IMR-90 (cell line): ENCODE measurements around the gene POLG2.

ENCODE experiments used
- CTCF ChIP-seq: conservative IDR thresholded peaks from 2 replicates; pipeline ENCODE4 v1.5.1; 2012; ENCODE audit warnings: mild to moderate bottlenecking, low read depth, low read length, improper control_type of control experiment
- MAFK ChIP-seq: IDR thresholded peaks from 2 replicates; pipeline ENCODE4 v1.6.1; 2012; ENCODE audit warnings: low read depth, low read length, improper control_type of control experiment
- MAZ ChIP-seq: IDR thresholded peaks from 2 replicates; pipeline ENCODE4 v1.6.1; 2012; ENCODE audit warnings: low read depth, mild to moderate bottlenecking, low read length, improper control_type of control experiment, moderate library complexity, borderline replicate concordance
- MXI1 ChIP-seq: IDR thresholded peaks from 2 replicates; pipeline ENCODE4 v1.6.1; 2012; ENCODE audit warnings: low read depth, mild to moderate bottlenecking, low read length, moderate library complexity, borderline replicate concordance
- POLR2A ChIP-seq: IDR thresholded peaks from 2 replicates; pipeline ENCODE4 v1.6.1; 2012; ENCODE audit warnings: mild to moderate bottlenecking, low read depth, low read length
- RAD21 ChIP-seq: IDR thresholded peaks from 2 replicates; pipeline ENCODE4 v1.6.1; 2012; ENCODE audit warnings: low read length, improper control_type of control experiment
- USF2 ChIP-seq: fragments of 150-350 bp; IDR thresholded peaks from 2 replicates; pipeline ENCODE4 v1.6.1; 2017; ENCODE audit warnings: mild to moderate bottlenecking, antibody characterized with exemption, low read length, low read depth

- TF ChIP-seq MXI1 (no peak), RAD21 (no peak), MAFK (no peak), POLR2A (no peak), MAZ (no peak), CTCF (no peak), USF2 (no peak)
Observed at GRCh38 chr17:64537488-64537887, 40.6 kb upstream of the POLG2 start.
